Right atrium auricular region (tissue), 2 donors: Measurements from ENCODE around the gene REG3G. TPM values are rescaled to one million over a fixed set of nuclear protein-coding genes. Genes with fewer than 3 reads are reported as not detected.

Experiments
- DNase-seq: peaks from one replicate; pipeline ENCODE4 v3.0.0-alpha.2; 2019; ENCODE audit warnings: low spot score
- H3K27ac ChIP-seq, 2 donors: fragments of 200-600 bp; sonication (generic); 1 replicate in 1 of 2; 2 replicates in 1 of 2; pipeline ENCODE4 v1.5.1; 2016 to 2019
- H3K27me3 ChIP-seq, 2 donors: fragments of 200-600 bp; sonication (generic); one replicate each; pipeline versions ENCODE4 v1.5.1 to v1.6.0; 2017 to 2019
- H3K36me3 ChIP-seq: fragments of 200-600 bp; sonication (generic); one replicate; pipeline ENCODE4 v1.5.1; 2016
- H3K4me1 ChIP-seq, 2 donors: fragments of 200-600 bp; sonication (generic); one replicate each; pipeline versions ENCODE4 v1.5.1 to v1.6.0; 2017 to 2019
- H3K4me3 ChIP-seq, 2 donors: fragments of 200-600 bp; sonication (generic); 1 replicate in 1 of 2; 2 replicates in 1 of 2; pipeline ENCODE4 v1.5.1; 2017 to 2019; ENCODE audit warnings: mild to moderate bottlenecking in 1 of 2, moderate library complexity in 1 of 2
- H3K9me3 ChIP-seq, 2 donors: fragments of 200-600 bp; sonication (generic); one replicate each; pipeline ENCODE4 v1.5.1; 2019
- total RNA-seq, 2 donors: library from RNA; depleted of rRNA; stranded (reverse); fragments of >200 nt; gene quantifications; one replicate each; pipeline ENCODE4 v1.1.0, GENCODE V29; 2016
- TF ChIP-seq, protein P1 (sequence below), 2 donors: fragments of 200-600 bp; sonication (generic); IDR thresholded peaks; one replicate each; pipeline ENCODE4 v1.5.1; 2019; ENCODE audit warnings: antibody characterized with exemption in 2 of 2

The REG3G gene
- total RNA-seq, 2 donors from 2014 or later: not detected

DNA sequence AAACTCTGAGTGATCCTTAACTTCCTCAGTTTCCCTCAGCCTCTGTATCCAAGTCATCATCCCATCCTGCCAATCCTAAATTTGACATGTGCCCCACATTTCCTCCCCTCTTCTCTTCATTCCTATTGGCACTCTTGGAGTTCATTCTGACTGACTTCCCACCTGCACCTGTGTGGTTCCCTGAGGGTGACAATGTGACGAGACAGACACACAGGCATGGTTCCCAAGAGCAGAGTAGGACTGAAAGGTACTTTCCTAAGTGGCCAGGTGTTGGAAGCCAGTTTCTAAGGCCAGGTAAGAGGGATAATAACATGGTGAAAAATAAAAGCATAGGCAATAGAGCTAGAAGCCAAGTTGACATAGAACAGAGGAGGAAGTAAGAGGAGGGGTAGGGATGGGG, 24.2 kb upstream of the REG3G start:
- H3K9me3 ChIP-seq: no peaks in the 10 kb centered on the region
- no peaks in the 10 kb centered on the region for H3K36me3 ChIP-seq

DNA sequence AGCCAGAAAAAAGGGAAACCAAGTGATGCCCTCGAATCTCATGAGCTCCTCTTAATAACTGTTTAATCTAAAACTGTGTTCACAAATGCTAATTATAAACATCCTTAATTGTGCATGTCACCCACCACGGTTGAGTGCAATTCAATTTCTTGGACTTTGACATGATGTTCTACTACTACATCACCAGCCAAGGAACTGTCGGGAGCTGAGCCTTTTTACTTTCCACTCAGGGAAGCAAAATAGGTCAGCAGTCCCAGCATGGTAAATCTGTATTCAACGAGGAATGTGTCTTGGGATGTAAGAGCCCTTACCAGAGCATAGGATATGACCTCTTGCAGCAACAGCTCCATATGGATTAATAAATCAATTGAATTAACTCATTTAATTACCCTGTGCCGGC, 20.8 kb upstream of the REG3G start:
- Histone ChIP-seq H3K27me3 (no peaks in the 10 kb centered on the region), H3K27ac (no peak overlapping the region), H3K36me3 (no peaks in the 10 kb centered on the region), H3K9me3 (no peaks in the 10 kb centered on the region), H3K4me1 (no peaks in the 10 kb centered on the region), H3K4me3 (no peak overlapping the region)
- DNase-seq: no peak
- TF ChIP-seq, protein P1, sequence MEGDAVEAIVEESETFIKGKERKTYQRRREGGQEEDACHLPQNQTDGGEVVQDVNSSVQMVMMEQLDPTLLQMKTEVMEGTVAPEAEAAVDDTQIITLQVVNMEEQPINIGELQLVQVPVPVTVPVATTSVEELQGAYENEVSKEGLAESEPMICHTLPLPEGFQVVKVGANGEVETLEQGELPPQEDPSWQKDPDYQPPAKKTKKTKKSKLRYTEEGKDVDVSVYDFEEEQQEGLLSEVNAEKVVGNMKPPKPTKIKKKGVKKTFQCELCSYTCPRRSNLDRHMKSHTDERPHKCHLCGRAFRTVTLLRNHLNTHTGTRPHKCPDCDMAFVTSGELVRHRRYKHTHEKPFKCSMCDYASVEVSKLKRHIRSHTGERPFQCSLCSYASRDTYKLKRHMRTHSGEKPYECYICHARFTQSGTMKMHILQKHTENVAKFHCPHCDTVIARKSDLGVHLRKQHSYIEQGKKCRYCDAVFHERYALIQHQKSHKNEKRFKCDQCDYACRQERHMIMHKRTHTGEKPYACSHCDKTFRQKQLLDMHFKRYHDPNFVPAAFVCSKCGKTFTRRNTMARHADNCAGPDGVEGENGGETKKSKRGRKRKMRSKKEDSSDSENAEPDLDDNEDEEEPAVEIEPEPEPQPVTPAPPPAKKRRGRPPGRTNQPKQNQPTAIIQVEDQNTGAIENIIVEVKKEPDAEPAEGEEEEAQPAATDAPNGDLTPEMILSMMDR (IDR thresholded peaks at IDR 0.05): no peak

More for the DNA sequence above, 24.2 kb upstream of the REG3G start:
- Histone ChIP-seq H3K4me1 (no peaks in the 10 kb centered on the region), H3K4me3 (no peak overlapping the region), H3K27me3 (no peaks in the 10 kb centered on the region), H3K27ac (no peak overlapping the region)
- DNase-seq: no peak
- TF ChIP-seq, protein P1 (IDR thresholded peaks at IDR 0.05): no peak

DNA sequence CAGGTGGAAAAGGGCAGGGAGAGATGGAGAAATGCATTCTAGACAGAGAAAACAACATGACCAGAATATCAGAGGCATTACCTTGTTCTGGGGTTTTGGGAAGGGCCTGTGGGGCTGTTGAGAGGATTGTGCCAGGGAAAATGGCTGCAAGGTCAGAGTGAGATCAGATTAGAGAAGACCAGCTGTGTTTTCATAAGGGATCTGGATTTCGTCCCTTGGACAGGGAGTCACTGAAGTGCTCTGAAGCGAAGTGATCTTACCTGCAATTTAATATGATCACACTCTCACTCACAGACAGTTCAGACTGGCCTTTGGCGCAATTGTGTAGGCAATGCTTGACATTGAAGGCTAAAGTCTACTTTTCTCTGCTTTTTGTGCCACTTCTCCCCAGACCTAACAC, 20.3 kb upstream of the REG3G start:
- H3K36me3 ChIP-seq: no peaks in the 10 kb centered on the region
- no peaks in the 10 kb centered on the region for H3K4me1 ChIP-seq
- TF ChIP-seq, protein P1 (IDR thresholded peaks at IDR 0.05): no peak
- H3K9me3 ChIP-seq: no peaks in the 10 kb centered on the region
- H3K27ac ChIP-seq: no peak overlapping the region
- H3K27me3 ChIP-seq: no peaks in the 10 kb centered on the region
- H3K4me3 ChIP-seq: no peak overlapping the region
- DNase-seq: no peak

DNA sequence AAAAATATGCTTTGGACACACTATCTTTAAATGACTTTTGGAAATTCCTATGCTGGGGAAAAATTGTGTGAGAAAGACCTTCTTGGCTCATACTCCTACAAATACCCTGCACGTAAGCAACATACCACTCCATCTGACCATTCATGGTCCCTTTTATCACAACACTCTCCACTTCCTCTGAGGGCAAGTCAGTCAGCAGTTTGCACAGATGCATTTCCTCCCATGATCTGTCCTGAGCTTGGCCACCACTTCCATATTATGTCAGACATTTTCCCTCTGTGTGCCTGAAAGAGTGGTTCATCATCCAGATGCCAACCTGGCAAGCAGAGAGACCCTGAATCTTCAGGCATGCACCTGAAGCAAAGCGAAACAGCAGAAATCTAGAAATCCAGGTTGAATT, 16.1 kb upstream of the REG3G start:
- no peak overlapping the region for H3K4me3 ChIP-seq
- no peaks in the 10 kb centered on the region for H3K9me3 ChIP-seq
- no peak overlapping the region for H3K27ac ChIP-seq
- H3K4me1 ChIP-seq: no peaks in the 10 kb centered on the region
- H3K27me3 ChIP-seq: no peaks in the 10 kb centered on the region
- no peaks in the 10 kb centered on the region for H3K36me3 ChIP-seq
- TF ChIP-seq, protein P1 (IDR thresholded peaks at IDR 0.05): no peak
- DNase-seq: no peak

DNA sequence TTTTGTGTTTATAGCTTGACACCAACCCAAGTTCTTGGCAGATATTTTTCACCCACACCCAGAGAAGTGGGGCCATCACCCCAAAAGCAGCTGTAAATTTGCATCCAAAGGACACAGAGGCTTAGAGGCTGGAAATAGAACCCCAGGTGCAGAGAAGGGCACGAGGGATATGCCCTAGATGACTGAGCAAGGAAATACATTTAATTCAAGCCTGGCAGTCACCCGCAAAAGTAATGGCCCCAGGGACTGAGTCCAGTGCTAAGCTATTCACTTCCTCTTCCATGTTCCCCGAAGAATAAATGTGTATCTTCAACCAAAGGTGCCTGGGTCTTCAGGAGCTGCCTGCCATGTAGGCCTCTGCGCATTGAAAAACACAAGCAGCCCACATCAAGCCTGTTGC, 14.0 kb upstream of the REG3G start:
- no peak for DNase-seq
- Histone ChIP-seq H3K9me3 (no peaks in the 10 kb centered on the region), H3K27ac (no peak overlapping the region), H3K4me1 (no peaks in the 10 kb centered on the region), H3K27me3 (no peaks in the 10 kb centered on the region), H3K4me3 (no peak overlapping the region), H3K36me3 (no peaks in the 10 kb centered on the region)
- TF ChIP-seq, protein P1 (IDR thresholded peaks at IDR 0.05): no peak

DNA sequence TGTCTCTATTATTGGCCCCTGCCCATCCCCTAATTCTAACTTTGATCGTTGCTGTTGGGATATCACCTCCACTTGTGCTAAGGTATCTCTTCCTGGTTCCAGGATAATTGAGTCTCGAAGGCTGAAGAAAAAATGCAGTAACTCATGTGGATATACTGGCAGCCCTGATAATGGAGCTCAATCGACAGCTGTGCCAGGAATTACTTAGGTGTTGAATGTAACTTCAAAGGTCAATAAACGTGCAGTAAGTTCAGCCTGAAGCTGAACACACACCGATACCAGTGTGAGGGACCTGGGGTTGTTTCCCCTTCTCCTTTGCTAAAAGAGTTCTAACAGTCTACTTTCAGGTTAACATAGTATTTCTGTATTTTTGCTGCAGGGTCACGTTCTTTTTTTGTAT, 11.9 kb upstream of the REG3G start:
- no peaks in the 10 kb centered on the region for H3K4me1 ChIP-seq
- no peaks in the 10 kb centered on the region for H3K27me3 ChIP-seq
- TF ChIP-seq, protein P1 (IDR thresholded peaks at IDR 0.05): no peak
- no peak for DNase-seq
- H3K4me3 ChIP-seq: no peak overlapping the region
- H3K27ac ChIP-seq: no peak overlapping the region
- no peaks in the 10 kb centered on the region for H3K9me3 ChIP-seq
- H3K36me3 ChIP-seq: no peaks in the 10 kb centered on the region
